Coronary artery (tissue), 2 donors: Measurements from ENCODE around the gene GPN3.
"Not testable (repeated sequence)": the region's sequence is repeated elsewhere in the genome, so short reads cannot be mapped to it uniquely, and the experiment has no call there.

ENCODE experiments used
- DNase-seq: peaks from one replicate; pipeline ENCODE4 v3.0.0-alpha.2; 2017; ENCODE audit warnings: low spot score
- H3K27ac ChIP-seq, 2 donors: fragments of 200-600 bp; sonication (generic); one replicate each; pipeline ENCODE4 v1.5.1; 2016 to 2019
- H3K4me3 ChIP-seq: fragments of 200-600 bp; sonication (generic); 2 replicates; pipeline ENCODE4 v1.5.1; 2016; ENCODE audit warnings: mild to moderate bottlenecking, moderate library complexity
- TF ChIP-seq, protein P1 (sequence below): fragments of 200-600 bp; sonication (generic); IDR thresholded peaks from one replicate; pipeline ENCODE4 v1.5.1; 2019; ENCODE audit warnings: antibody characterized with exemption

The GPN3 gene

DNA sequence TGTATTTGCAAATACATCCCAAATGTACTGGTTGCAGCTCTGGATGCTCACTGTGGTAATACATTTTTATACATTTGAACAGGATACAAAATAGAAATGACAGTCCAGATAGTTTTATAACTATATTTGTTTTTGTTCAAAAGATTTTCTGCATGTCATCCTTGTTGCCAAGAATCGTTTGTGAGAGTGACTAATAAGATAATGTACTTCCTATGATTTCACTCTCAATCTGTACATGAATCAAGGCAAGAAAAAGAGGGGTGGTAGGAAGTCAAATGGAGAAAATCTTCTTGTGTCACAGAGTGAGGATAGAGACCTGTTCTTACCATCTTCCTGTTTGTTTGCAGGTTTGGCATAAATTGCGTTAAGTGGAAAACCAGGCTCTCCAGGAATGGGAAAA is 31.8 kb downstream of the GPN3 start:
- no peak overlapping the region for H3K27ac ChIP-seq

DNA sequence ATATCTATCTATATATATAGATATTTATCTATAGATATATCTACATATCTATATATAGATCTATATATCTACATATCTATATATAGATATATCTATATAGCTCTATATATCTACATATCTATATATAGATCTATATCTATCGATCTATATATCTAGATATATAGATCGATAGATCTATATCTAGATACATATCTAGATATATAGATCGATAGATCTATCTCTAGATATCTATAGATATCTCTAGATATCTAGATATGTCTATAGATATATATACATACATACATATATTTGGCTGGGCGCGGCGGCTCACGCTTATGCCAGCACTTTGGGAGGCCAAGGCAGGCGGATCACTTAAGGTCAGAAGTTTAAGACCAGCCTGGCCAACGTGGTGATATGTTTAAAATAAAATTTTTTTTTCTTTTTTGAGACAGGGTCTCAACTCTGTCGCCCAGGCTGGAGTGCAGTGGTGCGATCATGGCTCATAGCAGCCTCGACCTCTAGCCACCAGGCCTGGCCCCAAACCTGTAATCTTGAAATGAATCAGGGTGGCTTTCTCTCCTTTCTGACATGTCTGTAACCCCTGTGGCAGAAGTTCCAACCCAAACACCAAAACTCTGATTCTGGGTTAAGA is 36.0 kb downstream of the GPN3 start:
- Histone ChIP-seq H3K27ac (peak overlapping the region in 1 of 2 donors; percentile 23), H3K4me3 (peak overlapping the region; percentile 61)
- TF ChIP-seq, protein P1, sequence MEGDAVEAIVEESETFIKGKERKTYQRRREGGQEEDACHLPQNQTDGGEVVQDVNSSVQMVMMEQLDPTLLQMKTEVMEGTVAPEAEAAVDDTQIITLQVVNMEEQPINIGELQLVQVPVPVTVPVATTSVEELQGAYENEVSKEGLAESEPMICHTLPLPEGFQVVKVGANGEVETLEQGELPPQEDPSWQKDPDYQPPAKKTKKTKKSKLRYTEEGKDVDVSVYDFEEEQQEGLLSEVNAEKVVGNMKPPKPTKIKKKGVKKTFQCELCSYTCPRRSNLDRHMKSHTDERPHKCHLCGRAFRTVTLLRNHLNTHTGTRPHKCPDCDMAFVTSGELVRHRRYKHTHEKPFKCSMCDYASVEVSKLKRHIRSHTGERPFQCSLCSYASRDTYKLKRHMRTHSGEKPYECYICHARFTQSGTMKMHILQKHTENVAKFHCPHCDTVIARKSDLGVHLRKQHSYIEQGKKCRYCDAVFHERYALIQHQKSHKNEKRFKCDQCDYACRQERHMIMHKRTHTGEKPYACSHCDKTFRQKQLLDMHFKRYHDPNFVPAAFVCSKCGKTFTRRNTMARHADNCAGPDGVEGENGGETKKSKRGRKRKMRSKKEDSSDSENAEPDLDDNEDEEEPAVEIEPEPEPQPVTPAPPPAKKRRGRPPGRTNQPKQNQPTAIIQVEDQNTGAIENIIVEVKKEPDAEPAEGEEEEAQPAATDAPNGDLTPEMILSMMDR, result no peak
- no peak for DNase-seq

More for the DNA sequence above, 31.8 kb downstream of the GPN3 start:
- no peak overlapping the region for H3K4me3 ChIP-seq
- no peak for DNase-seq
- TF ChIP-seq, protein P1, result no peak

DNA sequence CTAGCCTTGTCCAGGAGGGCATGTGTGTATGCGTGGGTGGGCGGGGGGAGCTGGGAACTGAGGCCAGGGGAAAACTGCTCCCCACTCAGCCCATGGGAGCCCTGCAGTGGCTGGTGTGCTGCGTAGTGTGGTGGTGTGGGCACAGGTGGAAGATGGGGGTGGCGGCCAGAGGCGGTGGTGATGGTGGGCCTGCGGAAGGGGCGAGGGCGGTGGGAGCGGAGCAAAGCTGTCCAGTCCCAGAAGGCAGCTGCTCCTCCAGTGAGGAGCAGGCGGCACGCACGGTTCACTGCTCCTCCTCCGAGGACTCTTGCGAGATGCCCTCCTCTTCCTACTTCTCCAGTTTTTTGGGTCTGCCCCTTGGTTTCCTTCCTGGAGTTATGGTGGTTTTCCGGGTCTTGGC is 38.4 kb downstream of the GPN3 start:
- H3K4me3 ChIP-seq, H3K27ac ChIP-seq, DNase-seq: not testable (repeated sequence)

DNA sequence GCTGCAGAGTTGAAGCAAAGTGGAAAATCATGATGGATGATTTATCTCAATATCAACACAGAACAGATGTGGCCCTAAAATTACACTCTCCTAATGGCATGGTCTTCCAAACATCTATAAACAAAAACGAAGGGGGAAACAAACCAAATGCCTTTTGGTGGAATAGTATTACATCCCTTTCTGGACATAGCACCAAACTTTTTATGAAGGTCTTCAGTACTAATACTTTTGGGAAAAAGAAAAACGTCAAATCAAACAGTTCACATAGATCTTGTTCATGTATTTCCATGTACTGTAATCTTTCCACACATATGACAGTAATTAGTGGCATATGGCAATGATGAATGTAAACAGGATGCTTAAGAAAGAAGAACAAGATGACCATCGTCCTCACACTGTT is 41.7 kb downstream of the GPN3 start:
- H3K4me3 ChIP-seq, result no peak overlapping the region

DNA sequence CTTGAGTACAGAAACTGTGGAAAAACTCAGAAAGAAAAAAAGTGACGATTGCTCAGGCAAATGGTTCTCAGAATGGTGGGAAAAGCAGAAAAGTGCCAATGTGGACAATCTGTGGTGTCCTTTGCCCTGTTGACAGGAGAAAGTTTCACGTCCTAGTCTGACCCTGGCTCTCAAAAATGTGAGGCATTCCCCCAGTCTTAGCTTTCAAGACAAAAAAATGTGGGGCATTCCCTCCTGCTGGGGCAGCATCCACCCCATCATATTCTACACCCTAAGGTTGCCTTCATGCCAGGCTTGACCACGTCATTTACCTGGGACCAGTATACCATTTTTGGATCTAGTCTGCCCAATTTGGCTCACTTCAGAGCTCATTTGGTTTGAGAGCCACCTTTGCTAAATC is 43.8 kb downstream of the GPN3 start:
- TF ChIP-seq, protein P1, result no peak
- no peak for DNase-seq
- no peak overlapping the region for H3K27ac ChIP-seq
- no peak overlapping the region for H3K4me3 ChIP-seq

More for the DNA sequence above, 41.7 kb downstream of the GPN3 start:
- DNase-seq, result no peak
- no peak overlapping the region for H3K27ac ChIP-seq
- TF ChIP-seq, protein P1, result no peak

DNA sequence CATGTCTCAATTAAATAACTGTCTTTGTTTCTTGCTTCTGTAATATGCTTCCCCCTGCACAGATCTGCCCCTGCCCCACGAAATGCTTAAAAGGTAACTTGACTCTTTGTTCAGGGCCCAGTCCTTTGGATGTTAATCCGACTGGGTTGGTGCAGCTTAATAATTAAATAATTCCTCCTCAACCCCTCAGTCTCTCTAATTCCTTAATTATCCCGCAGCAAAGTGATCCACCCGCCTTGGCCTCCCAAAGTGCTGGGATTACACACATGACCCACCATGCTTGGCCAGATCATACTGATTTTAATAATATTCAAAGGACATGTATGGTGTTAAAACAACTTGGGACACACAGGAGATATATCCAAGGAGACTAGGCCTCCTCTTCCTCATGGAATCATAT is 46.4 kb downstream of the GPN3 start:
- no peak overlapping the region for H3K27ac ChIP-seq
- DNase-seq, result no peak
- H3K4me3 ChIP-seq, result no peak overlapping the region
- TF ChIP-seq, protein P1, result no peak

DNA sequence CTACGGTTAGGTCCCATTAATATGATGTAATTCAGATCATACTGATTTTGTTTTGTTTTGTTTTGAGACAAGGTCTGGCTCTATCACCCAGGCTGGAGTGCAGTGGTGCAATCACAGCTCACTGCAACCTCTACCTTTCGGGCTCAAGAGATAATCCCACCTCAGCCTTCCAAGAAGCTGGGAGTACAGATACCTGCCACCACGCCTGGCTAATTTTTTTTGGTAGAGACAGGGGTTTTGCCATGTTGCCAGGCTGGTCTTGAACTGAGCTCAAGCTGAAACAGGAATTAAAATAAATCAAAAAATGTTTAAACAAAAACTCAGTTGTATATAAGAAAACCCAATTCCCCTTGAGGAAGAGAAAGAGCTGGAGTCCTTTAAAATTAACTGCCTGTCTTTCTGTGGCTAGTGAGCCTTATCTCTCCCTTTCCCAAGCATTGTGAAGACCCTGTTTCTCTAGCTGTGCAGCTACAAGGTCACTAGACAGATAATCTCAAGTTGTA is 46.8 kb downstream of the GPN3 start:
- Histone ChIP-seq H3K27ac (no peak overlapping the region), H3K4me3 (no peak overlapping the region)
- no peak for DNase-seq
- TF ChIP-seq, protein P1, result no peak

DNA sequence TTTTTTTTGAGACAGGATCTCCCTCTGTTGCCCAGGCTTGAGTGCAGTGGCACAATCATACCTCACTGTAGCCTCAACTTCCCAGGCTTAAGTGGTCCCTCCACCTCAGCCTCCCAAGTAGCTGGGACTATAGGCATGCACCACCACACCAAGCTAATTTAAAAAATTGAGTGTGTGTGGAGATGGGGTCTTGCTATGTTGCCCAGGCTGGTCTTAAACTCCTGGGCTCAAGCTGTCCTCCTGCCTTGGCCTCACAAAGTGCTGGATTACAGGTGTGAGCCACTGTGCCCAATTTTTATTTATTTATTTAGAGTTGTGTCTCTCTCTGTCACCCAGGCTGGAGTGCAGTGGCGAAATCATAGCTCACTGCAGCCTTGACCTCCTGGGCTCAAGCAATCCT is 47.4 kb downstream of the GPN3 start:
- DNase-seq, H3K27ac ChIP-seq, H3K4me3 ChIP-seq: not testable (repeated sequence)

DNA sequence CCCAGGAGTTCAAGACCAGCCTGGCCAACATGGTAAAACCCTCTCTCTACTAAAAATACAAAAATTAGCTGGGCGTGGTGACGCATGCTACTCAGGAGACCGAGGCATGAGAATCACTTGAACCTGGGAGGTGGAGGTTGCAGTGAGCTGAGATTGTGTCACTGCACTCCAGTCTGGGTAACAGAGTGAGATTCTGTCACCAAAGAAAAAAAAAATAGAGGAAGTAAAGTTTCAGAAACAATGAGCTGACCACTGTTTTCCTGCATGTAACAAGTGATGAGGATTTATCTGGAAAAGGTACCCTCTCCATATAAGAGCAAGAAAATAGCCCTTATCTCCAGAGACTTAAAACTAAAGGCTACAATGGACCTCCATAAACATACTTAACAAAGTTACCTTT is 50.9 kb downstream of the GPN3 start:
- H3K27ac ChIP-seq, H3K4me3 ChIP-seq, DNase-seq: not testable (repeated sequence)

DNA sequence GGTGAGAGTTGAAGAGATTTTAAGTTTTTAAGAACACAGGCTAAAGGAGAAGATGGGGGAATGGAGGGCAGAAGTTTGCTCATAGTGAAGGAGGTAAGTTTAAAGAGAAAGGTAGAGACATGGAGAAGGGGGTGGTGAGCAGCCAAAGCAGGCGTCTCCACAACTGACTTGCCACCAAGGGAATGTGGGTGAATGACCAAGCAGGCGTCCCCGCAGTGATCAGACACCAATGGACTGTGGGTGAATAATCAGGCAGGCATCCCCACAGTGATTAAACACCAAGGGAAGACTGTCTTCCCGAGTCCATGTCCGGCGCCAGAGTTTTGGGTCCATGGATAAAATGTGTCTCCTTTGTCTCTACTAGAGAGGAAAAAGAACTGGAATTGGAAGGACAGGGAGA is 58.0 kb downstream of the GPN3 start:
- H3K27ac ChIP-seq, DNase-seq, H3K4me3 ChIP-seq: not testable (repeated sequence)

DNA sequence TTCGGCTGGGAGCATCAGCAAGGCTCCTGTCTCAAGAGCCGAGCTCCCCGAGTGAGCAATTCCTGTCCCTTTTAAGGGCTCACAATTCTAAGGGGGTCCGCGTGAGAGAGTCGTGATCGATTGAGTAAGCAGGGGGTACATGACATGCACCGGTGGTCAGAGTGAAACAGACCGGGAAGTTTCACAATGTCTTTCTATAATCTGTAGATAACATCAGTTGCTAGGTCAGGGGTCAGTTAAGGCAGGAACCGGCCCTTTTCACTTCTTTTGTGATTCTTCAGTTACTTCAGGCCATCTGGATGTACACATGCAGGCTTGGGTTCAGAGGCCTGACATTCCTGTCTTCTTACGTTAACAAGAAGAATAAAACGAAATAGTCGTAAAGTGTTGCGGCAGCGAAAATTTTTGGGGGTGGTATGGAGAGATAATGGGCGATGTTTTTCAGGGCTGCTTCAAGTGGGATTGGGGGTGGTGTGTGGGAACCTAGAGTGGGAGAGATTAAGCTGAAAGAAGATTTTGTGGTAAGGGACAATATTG is 62.9 kb downstream of the GPN3 start:
- DNase-seq, H3K27ac ChIP-seq, H3K4me3 ChIP-seq: not testable (repeated sequence)
